MM.1S (cell line): ENCODE results near the gene PLXNA4.

Experiments used
- CTCF ChIP-seq: fragments of 300-600 bp; sonication (generic); IDR thresholded peaks from 2 replicates; pipeline ENCODE4 v1.5.1; 2016; ENCODE audit warnings: antibody characterized with exemption, low read length, mixed read lengths
- EZH2 ChIP-seq: fragments of 300-600 bp; sonication (generic); optimal IDR thresholded peaks from 2 replicates; pipeline ENCODE3; 2017; ENCODE audit warnings: low read depth, mild to moderate bottlenecking, antibody characterized with exemption, low read length, mixed read lengths

GRCh38 chr7:132312531-132313055 lies 263.7 kb downstream of the PLXNA4 start:
- no peak for TF ChIP-seq CTCF
- TF ChIP-seq EZH2, result no peak
